GM12865 (cell line): ENCODE results near the gene LAYN.

ENCODE experiments used
- DNase-seq: peaks from one replicate; pipeline ENCODE4 v3.0.0; 2010; ENCODE audit warnings: low read depth
- H3K4me3 ChIP-seq: 2 replicates; pipeline ENCODE4 v1.5.1; 2011; ENCODE audit warnings: mild to moderate bottlenecking, low read depth, low read length, control low read depth
- TF ChIP-seq, protein P1 (sequence below): IDR thresholded peaks from 2 replicates; pipeline ENCODE4 v1.5.1; 2011; ENCODE audit warnings: low read length, control low read depth, low read depth, inconsistent platforms; ENCODE audit not compliant: insufficient read depth; ENCODE audit errors: missing control alignments

The LAYN gene

GRCh38 chr11:111566324-111566723 lies 25.8 kb downstream of the LAYN start:
- TF ChIP-seq, protein P1, sequence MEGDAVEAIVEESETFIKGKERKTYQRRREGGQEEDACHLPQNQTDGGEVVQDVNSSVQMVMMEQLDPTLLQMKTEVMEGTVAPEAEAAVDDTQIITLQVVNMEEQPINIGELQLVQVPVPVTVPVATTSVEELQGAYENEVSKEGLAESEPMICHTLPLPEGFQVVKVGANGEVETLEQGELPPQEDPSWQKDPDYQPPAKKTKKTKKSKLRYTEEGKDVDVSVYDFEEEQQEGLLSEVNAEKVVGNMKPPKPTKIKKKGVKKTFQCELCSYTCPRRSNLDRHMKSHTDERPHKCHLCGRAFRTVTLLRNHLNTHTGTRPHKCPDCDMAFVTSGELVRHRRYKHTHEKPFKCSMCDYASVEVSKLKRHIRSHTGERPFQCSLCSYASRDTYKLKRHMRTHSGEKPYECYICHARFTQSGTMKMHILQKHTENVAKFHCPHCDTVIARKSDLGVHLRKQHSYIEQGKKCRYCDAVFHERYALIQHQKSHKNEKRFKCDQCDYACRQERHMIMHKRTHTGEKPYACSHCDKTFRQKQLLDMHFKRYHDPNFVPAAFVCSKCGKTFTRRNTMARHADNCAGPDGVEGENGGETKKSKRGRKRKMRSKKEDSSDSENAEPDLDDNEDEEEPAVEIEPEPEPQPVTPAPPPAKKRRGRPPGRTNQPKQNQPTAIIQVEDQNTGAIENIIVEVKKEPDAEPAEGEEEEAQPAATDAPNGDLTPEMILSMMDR = no peak
- no peak overlapping the region for H3K4me3 ChIP-seq
- DNase-seq = no peak

GRCh38 chr11:111569476-111569875 lies 29.0 kb downstream of the LAYN start:
- no peak overlapping the region for H3K4me3 ChIP-seq
- TF ChIP-seq, protein P1 = no peak
- DNase-seq = no peak

GRCh38 chr11:111570796-111571195 lies 30.3 kb downstream of the LAYN start:
- TF ChIP-seq, protein P1 = no peak
- no peak overlapping the region for H3K4me3 ChIP-seq
- no peak for DNase-seq

GRCh38 chr11:111571829-111572501 lies 31.4 kb downstream of the LAYN start:
- TF ChIP-seq, protein P1 = no peak
- peak; percentile 18 for DNase-seq
- no peak overlapping the region for H3K4me3 ChIP-seq

GRCh38 chr11:111572581-111572980 lies 32.1 kb downstream of the LAYN start:
- no peak for DNase-seq
- H3K4me3 ChIP-seq = no peak overlapping the region
- TF ChIP-seq, protein P1 = no peak

GRCh38 chr11:111573821-111574249 lies 33.3 kb downstream of the LAYN start:
- DNase-seq = no peak
- TF ChIP-seq, protein P1 = no peak
- no peak overlapping the region for H3K4me3 ChIP-seq
